NCI-H1092 treated with DMSO at 0.1 percent for 48 hours (cell line): ENCODE measurements around the gene KRT3.
A peak's percentile ranks its signal among the peaks of the same experiment; 100 is the strongest.
"Not testable (repeated sequence)": the region's sequence is repeated elsewhere in the genome, so short reads cannot be mapped to it uniquely, and the experiment has no call there.

Source experiments
- DNase-seq: peaks from one replicate; lab custom pipeline; 2025; lab: John Stamatoyannopoulos, UW

KRT3 gene

DNA sequence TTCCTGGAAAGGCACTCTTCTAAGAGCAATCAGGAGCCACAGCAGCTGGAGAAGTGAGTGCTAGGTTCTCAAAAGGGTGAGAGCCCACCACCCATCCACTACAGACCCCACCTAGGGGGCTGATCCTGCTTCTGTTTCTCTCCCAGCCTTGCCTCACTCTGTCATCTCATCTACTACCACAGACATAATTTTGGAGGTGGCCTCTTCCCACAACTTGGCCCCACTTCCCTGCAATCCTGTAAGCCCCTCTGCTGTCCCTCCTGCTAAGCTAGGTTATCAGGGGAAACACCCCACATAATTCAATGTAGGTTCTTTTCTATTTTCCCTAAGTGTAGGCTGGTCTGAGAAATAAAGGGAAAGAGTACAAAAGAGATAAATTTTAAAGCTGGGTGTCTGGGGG is 35.3 kb downstream of the KRT3 start:
- no peak for DNase-seq

DNA sequence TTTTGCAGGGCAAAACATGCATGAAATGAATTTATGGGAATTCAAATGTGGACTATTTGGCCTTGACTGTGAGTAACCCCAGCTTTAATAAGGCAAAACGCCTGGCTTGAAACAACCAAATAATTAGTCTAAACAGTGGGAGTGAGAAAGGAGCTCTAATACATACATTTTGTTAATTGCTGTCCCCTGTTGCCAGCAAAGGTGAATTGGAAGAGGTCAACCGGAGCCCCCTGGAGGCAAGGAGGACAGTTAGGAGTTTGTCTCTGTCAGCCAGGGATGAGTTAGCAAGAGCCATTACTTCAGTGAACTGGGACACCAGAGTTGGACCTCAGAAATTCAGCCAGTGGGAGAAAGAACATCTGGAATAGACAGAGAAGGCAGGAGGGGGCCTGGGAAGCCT is 36.2 kb downstream of the KRT3 start:
- DNase-seq: no peak

DNA sequence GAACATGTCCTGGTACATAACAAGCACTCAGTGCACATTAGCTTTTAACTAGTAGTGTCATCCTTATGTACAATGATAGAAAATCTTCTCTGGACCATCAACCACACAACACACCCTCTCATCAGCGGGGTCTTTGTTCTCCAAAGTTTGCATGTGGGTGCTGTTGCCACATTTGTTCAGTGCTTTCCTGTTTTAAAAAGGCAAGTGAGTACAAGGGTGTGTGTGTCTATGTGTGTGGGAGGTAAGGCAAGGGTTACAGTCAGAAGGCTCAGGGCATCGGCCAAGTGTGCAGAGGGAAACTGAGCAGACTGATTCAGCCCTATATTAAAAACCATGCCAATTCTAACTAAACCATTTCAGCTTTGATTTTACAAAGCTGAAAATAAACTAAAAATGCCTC is 36.7 kb downstream of the KRT3 start:
- DNase-seq: no peak

DNA sequence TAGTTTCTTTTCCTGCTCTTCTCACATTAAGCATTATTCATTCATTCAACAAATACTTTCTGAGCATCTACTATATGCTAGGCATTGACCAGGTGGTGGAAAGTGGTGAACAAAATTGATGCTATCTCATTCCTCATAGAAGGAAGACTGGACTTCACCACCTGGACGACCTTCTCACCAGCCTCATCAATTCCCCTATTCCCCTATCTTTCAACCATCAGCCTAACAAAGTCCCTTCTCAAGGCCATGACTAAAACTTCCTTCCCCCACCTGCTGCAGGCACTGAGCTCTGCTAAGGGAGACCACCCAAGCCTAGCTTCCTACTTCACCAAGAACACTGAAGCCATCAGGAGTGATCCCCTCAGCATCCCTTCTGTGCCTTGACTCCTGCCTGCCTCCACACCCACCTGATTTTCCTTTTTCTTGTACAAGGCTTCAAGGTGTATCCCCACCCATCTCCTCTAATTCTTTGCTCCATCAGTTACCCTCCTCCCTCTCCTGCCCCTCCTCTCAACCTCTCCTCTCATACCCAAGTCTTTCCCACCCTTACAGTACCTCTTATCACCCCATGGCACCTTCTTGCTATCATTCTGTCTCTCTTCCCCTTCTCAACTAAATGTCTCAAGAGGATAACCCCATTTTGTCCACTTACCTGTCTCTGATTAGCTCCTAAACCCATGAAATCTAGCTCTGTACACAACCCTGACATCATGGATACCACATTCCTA is 38.3 kb downstream of the KRT3 start:
- no peak for DNase-seq

DNA sequence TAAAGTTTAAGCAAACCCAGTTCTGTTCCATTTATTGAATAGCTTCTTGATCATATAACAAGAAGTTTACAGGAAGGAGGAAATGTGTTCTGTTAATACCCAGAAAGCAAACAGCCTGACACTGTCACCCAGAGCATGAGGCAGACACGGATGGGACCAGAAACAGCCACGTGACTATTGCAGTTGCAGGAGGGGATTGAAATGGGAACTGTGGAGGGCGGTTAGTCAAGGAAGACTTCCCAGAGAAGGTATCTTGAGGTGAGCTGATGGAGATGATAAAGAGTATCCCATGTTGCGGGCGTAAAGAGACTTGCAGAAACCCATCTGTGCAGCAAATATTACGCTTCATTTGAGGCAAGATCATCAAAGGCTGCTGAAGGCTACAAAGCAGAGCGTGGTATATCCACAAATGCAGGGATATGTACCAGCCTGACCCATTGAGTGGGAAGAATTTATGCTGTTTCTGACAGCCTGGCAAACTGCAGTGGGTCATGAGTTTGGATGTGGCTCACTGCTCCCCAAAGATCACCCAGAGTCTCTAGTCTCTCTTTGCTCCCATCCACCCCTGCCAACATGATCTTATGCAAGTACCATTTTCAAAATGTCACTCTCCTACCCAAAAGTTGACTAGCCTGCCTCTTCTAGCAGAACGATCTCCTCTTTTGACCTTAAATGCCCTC is 39.5 kb downstream of the KRT3 start:
- DNase-seq: no peak

DNA sequence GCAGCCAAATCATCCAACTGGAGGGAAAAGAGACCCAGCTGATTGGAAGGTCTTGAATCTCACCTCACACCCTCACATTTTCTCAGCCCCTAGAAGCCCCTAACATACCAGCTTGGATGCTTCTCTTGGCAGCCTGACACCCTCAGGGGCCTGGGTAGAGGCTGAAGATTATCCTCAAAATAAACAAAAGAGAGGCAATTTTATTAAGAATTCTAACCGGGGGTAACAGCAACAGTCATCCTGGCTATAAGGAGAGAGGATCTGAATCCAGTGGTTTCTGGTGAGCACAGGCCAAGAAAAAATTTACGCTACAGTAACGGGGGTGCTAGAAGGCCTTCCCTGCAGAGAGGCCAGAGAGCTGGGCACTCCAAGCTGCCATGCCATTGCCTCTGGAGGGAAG is 40.4 kb downstream of the KRT3 start:
- no peak for DNase-seq

DNA sequence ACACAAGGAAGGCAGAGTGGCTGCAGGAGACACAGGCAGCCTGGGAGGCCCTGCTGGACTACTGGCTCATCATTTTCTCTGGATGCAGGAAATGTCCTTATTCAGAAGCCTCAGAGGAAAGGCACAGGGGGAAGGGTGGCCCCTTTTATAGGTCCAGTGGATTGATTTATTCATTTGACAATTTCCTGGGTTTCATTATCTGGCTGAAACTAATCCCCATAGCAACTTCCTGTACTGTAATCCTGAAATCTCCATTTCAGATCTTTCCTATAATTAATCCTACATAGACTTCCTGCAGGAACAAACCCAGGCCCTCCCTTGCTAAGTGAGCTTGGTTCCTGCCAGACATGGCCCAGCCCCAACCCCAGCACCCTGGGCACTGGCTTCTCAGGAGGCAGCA is 41.8 kb downstream of the KRT3 start:
- DNase-seq: no peak

DNA sequence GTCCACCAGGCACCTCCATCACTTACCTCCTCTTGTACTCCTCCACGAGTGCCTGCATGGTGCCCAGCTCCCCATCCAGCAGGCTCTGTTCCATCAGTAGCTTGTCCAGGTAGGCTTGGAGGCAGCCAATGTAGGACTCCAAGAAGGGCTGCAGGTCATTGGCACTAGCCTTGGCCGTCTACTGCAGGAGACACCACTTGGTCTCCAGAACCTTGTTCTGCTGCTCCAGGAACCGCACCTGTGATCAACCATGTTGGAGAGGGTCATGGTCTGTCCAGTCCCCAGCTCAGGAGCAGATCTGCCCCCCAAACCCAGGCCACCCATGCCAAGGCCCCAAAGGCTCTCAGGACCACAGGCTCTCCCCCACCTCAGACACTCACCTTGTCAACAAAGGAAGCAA is 42.6 kb downstream of the KRT3 start:
- no peak for DNase-seq

DNA sequence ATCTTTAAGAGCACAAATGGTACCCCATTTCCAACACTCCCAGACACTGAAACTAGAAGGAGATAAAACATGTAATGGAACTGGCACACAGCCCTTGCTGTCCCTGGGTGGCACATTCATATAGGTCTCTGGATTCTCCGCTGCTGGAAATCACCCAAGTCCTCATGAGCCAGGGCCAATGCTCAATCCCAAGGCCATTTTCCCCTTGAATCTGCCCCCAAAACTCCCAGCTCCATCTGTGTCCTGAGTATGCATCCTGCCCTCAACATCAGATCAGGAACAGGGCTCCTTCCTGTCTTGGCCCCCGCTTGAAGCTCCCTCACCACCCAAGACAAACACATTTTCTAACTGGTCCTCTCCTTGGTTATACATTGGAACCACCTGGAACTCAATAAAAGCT is 43.4 kb downstream of the KRT3 start:
- DNase-seq: no peak

DNA sequence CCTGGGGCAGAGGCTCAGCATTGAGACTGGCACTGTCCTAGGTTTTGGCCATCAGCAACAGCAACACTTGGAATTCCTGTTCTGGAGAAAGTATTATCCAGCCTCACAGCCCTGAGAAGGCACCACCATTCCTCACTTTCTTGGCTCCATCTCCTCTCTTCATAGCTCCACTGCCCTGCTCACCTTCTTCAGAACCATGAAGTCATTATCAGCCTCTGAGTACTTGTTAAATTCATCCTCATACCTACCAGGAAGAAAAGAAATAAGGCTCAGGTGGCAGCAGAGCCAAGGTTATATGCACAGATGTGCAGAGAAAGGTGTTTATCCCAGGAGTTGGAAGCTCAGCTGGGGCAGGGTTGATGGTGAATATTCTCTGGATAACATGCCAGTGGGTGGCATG is 44.1 kb downstream of the KRT3 start:
- DNase-seq: no peak

DNA sequence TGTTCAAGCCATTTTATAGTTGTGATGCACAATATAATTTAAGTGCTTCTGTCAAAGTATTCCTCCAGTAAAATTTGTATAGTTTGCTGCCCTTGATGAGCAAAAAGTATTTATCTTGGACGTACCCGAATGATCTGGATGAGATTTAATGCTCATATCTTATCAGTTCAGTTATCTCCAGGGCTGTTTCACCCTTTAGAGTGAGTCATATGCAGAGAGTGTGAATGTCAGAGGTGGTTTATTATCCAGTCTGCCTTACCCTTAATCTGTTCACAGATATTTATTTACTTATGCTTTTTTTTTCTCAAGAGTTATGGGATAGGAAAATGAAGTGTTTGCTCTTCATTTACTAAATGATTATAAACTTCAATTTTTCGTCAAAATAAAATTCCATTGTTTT is 45.4 kb downstream of the KRT3 start:
- DNase-seq: not testable (repeated sequence)

DNA sequence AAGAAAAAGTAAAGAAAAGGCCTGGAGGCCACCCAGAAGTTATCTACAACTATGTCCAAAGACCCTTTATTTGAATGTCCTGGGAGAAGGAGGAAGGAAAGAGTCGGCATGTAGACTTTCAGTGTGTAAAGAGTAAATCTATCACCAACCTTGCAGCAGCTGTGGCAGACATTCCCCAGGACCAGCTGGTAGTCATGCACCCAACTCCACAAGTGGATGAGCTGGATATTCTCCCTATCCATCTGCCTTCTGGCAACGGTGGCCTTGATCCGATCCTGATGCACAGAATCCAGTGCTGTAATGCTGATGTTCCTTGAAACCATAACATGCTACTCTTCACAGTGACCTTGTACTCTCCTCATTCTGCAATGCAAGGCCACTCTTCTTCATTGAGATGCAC is 46.1 kb downstream of the KRT3 start:
- no peak for DNase-seq

DNA sequence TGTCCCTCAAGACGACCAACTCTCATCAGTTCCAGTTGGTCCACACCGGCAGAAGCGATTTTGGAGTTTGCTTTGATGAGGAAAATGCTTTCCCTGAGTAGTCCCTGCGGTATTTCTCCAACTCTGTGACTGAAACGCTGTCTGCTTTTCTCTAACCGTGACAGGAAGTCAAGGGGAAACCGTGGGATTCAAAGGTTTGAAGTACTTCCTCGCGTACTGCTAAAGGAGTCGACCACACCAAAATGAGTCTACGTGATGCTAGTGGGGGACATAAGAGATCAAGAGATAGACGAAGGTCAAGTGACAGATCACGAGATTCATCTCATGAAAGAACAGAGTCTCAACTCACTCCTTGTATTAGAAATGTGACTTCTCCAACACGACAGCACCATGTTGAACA is 47.3 kb downstream of the KRT3 start:
- DNase-seq: no peak

DNA sequence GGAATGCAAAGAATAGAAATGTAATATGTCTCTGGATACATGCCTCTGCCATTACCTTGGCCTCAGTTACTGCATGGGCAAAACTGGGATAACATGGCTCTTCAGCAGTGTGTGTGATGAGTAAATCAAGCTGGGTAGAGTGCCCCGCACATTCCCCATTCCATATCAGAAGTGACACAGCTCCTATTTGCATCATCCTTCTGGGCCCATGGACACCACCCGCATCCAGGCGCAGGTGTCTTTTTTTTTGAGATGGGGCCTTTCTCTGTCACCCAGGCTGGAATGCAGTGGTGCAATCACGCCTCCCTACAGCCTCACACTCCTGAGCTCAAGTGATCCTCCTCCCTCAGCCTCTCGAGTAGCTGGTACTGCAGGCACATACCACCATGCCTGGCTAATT is 50.4 kb downstream of the KRT3 start:
- DNase-seq: no peak

DNA sequence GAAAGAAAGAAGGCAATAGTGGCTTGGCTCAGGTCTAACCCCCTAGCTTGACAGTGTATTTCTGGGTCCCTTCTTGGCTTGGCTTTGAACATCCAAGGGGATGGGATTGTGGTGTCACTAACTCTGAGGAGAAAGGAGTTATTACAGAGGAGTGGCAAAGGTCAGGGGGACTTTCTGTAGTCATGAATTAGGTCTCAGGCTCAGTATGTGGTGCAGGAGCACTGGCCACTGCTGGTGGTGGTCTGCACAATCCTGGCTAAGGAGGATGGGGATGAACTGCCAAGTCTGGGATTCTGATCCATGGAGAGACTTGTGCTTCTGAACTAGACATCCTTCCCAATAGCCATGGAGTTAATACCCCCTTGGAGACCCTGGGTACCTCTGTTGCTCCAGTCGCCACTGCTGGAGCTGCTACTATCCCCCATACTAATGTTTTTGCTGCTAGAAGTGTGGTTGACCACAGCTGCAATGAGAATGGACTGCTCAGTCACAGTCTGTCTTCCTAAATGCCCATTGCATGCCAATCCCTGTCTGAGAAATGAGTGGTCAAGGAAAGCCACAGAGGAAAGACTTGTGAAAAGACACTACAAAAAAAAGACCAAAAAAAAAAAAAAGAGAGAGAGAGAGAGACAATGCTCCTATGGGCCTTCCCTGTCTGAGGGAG is 51.3 kb downstream of the KRT3 start:
- no peak for DNase-seq

DNA sequence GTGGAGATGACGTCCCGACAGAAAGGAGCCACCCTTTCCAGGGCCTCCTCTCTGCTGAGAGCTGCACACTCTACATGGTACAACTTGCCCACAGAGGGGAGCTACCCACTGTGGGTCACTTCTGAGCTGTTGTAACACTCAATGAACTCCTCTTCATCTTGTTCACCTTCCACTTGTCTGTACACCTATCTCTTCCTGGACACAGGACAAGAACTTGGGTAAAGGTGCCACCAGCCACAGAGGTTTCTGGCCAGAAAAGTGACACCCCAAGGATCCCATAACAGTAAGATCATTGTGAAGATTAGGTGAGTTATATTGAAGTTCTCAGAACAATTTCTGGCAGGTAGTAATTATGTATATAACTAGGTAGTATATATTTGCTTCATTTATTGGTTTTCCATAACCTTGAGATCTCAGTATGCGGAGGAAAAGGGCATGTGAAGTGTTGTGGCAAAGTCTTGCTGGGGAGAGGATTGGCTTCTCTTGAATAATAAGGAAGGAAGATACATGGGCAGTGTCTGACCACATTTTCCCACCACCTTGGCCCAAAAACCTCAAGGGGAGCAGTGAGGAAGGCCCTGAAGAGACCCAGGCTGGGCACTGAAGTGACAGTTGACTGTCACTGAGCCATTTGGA is 53.0 kb downstream of the KRT3 start:
- DNase-seq: no peak

DNA sequence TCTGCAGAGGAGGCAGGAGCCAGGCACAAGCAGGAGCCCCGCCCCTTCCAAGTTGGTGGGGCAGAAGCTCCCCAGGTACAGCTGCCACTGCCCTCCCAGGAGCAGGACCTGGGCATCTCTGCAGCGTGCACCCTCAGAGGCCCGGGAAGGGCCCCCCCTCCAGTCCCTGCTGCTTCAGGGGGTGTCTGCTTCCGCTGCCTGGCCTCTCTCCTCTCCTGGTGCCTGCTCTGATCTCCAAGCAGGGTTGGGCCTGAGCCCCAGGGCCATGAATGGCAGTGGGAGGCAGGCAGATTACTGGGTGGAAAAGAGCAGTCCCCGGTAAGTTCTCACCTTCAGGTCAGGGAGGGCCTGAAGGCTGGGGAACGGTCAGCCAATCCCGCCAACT is 53.7 kb downstream of the KRT3 start:
- no peak for DNase-seq

DNA sequence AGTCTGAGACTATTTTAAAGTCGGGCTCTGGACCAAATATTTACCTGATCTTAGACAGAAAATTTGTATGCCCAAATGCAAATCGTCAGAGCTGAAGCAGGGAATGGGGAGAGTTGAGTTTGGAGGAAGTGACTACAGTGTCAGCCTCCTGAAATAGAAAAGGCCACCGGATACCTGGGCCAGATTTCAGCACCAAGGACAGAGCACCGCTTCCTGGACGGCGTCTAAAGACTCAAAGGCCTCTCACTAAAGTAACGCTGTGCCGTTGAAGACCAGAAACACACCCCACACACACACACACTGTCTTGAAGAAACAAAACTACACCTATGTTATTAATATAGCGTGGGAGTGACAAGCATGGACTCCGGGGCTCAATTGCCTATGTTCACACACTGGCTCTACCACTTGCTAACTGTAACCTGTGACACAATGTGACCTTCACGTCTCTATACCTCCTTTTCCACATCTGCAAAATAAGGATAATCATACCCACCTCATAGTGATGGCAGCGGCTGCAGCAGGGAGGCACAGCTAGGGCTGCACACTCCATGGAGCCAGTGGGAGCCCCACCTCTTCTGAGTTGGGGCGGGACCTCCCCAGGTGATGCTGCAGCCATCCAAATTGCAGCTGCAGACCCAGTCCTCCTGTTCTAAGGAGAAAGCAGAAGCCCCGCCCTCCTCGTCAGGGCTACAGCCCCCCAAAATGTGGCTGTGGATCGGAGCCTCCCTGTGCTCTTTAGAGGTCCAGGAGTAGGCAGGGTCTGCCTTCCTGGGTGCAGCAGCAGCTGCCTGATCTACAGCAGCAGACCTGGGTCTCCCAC is 54.3 kb downstream of the KRT3 start:
- DNase-seq: no peak

DNA sequence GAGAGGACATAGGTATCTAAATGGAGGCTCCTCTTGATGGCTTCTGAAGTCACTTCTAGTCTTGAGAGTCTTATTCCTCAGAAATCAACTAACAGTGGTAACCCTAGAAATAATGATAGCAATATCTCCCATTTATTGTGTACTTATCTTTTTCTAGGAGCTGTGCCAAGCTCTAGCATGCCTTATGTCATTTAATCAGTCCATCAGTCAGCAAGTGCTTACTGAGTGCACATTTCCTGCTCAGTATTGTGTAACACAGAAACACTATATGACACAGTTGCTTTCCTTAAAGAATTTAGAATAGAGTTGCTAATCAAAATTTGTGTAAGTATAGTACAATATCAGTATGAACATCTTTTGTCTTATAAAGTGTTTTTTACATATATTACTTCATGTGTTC is 55.3 kb downstream of the KRT3 start:
- DNase-seq: peak; percentile 67

DNA sequence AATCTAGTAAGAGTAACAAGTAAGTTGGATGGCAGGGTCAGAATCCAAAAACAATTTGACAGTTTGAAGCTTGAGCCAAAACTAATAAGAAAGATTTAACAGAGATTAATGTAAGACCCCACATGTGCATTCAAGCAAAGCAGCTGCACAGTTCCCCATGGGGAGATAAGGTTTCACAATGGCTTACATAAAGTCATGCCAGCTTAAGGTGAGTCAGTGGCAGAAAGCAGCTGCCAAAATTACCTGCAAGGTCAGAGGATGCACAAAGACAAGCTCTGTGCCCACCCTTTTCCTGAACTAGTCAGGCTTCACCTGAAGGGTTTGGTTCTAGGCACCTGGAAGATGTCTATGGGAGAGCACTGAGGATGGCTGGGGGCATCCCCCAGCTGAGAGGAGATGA is 56.0 kb downstream of the KRT3 start:
- DNase-seq: peak; percentile 4
